ENCODE data around the gene CRIM1. TPM values are rescaled to one million over a fixed set of nuclear protein-coding genes. Genes with fewer than 3 reads are reported as not detected.
A peak's percentile ranks its signal among the peaks of the same experiment; 100 is the strongest.

The CRIM1 gene
- total RNA-seq, 4 donors from 2014 or later = 93.2 to 194 (median 119) TPM

- Histone ChIP-seq H3K4me3 (no peak overlapping the region), H3K4me1 (peaks cover 57 to 63% of the 10 kb centered on the region in 2 donors), H3K36me3 (no peaks in the 10 kb centered on the region), H3K27me3 (no peaks in the 10 kb centered on the region), H3K27ac (peak overlapping the region; percentile 45 to 63 (median 48)), H3K9me3 (no peaks in the 10 kb centered on the region)
- in situ Hi-C loops (cut with MboI; ENCODE audit: low sequenced_read_pairs in 4 of 4) = no loop called here
- ATAC-seq (no peak), DNase-seq (no peak)
- no peak for TF ChIP-seq CTCF (IDR thresholded peaks at IDR 0.05 in 4 of 5, conservative IDR thresholded peaks at IDR 0.05 in 1 of 5)
- no peak for TF ChIP-seq POLR2A (IDR thresholded peaks at IDR 0.05)
- intact Hi-C loops (cut with DNase I; ENCODE audit: low total_unique reads) = no loop called here
Observed at GRCh38 chr2:36432479-36432878, 76.9 kb downstream of the CRIM1 start.

- no peak overlapping the region for H3K4me3 ChIP-seq
- H3K4me1 ChIP-seq = peaks cover 50 to 59% of the 10 kb centered on the region in 2 donors
- peak overlapping the region; percentile 45 to 63 (median 48) for H3K27ac ChIP-seq
- H3K36me3 ChIP-seq = no peaks in the 10 kb centered on the region
- H3K9me3 ChIP-seq = no peaks in the 10 kb centered on the region
- ATAC-seq (peak in 1 of 2 donors; percentile 25), DNase-seq (no peak)
- in situ Hi-C loops (cut with MboI; ENCODE audit: low sequenced_read_pairs in 4 of 4) (no loop called here), intact Hi-C loops (cut with DNase I; ENCODE audit: low total_unique reads) (no loop called here)
- no peaks in the 10 kb centered on the region for H3K27me3 ChIP-seq
- TF ChIP-seq CTCF (IDR thresholded peaks at IDR 0.05 in 4 of 5, conservative IDR thresholded peaks at IDR 0.05 in 1 of 5) = no peak
- no peak for TF ChIP-seq POLR2A (IDR thresholded peaks at IDR 0.05)
Observed at GRCh38 chr2:36433311-36434217, 78.0 kb downstream of the CRIM1 start.

DNA sequence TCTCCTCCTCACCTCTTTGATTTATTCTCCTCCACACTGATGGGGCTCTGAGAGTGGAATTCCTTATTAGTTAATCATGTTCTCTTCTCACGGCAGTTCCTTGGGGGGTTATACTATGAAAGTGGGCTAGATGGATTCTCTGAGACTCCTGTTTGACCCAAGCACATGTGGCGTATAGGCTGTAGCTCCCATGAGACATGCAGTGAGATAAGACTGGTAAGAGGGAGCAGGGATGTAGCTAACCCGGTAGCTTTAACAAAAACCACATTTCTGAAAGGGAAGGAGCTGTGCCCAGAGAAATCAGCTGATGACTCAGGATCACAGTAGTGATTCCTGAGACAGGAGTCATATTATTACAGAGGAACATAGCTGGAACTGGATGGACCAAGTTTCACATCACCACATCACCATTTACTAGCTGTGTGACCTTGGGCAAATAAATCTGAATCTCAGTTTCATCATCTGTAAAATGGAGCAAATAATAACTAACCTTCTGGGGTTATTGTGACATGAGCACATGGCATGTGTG, 82.9 kb downstream of the CRIM1 start:
- H3K27ac ChIP-seq = peak overlapping the region; percentile 30 to 69 (median 52)

GRCh38 chr2:36439084-36439483, 83.5 kb downstream of the CRIM1 start:
- in situ Hi-C loops (cut with MboI; ENCODE audit: low sequenced_read_pairs in 4 of 4) = no loop called here

More for the DNA sequence above, 82.9 kb downstream of the CRIM1 start:
- intact Hi-C loops (cut with DNase I; ENCODE audit: low total_unique reads) (no loop called here), in situ Hi-C loops (cut with MboI; ENCODE audit: low sequenced_read_pairs in 4 of 4) (no loop called here)
- Histone ChIP-seq H3K36me3 (peaks cover 0 to 26% of the 10 kb centered on the region in 2 donors), H3K4me3 (no peak overlapping the region), H3K27me3 (no peaks in the 10 kb centered on the region), H3K4me1 (peaks cover 36 to 44% of the 10 kb centered on the region in 2 donors), H3K9me3 (no peaks in the 10 kb centered on the region)
- ATAC-seq (peak; percentile 72 to 90), DNase-seq (no peak)
- no peak for TF ChIP-seq POLR2A (IDR thresholded peaks at IDR 0.05)
- TF ChIP-seq CTCF (IDR thresholded peaks at IDR 0.05 in 4 of 5, conservative IDR thresholded peaks at IDR 0.05 in 1 of 5) = no peak

More at GRCh38 chr2:36439084-36439483, 83.5 kb downstream of the CRIM1 start:
- no peak for ATAC-seq
- H3K4me1 ChIP-seq = peaks cover 36 to 40% of the 10 kb centered on the region in 2 donors
- no peak for TF ChIP-seq CTCF (IDR thresholded peaks at IDR 0.05 in 4 of 5, conservative IDR thresholded peaks at IDR 0.05 in 1 of 5)
- TF ChIP-seq POLR2A (IDR thresholded peaks at IDR 0.05) = no peak
- H3K4me3 ChIP-seq = no peak overlapping the region
- DNase-seq = no peak
- H3K9me3 ChIP-seq = no peaks in the 10 kb centered on the region
- H3K27me3 ChIP-seq = no peaks in the 10 kb centered on the region
- intact Hi-C loops (cut with DNase I; ENCODE audit: low total_unique reads) = no loop called here
- peak overlapping the region; percentile 30 to 69 (median 52) for H3K27ac ChIP-seq
- H3K36me3 ChIP-seq = peaks cover 0 to 32% of the 10 kb centered on the region in 2 donors
